ENCODE results near the gene PTPN13.

Gene PTPN13

DNA sequence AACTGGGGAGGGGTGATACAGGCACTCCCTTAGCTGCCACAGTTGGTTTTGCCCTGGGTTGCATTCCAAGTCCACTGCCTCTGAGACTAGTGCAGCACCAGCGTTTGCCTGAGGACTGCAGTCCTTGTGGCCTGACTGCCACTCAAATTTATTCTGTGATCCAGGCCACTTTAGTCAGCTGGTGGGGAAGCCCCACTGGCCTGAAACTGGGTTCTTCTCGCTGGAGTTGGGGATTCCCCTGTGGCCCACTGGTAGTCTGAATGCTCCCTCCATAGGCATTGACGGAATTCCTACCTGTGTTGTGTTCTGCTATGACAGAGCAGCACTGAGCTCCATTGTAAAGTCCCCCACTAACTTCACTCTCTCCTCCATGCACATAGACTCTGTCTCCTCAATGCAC lies 63.8 kb downstream of the PTPN13 start:
- DNase-seq (ENCODE audit: low read depth): no peak
- TF ChIP-seq, protein P1, sequence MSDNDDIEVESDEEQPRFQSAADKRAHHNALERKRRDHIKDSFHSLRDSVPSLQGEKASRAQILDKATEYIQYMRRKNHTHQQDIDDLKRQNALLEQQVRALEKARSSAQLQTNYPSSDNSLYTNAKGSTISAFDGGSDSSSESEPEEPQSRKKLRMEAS (IDR thresholded peaks at IDR 0.05; ENCODE audit: low read depth, low read length): no peak
- no peak for TF ChIP-seq POLR2A (IDR thresholded peaks at IDR 0.05; ENCODE audit: extremely low read depth, insufficient read length)
- TF ChIP-seq, protein P2, sequence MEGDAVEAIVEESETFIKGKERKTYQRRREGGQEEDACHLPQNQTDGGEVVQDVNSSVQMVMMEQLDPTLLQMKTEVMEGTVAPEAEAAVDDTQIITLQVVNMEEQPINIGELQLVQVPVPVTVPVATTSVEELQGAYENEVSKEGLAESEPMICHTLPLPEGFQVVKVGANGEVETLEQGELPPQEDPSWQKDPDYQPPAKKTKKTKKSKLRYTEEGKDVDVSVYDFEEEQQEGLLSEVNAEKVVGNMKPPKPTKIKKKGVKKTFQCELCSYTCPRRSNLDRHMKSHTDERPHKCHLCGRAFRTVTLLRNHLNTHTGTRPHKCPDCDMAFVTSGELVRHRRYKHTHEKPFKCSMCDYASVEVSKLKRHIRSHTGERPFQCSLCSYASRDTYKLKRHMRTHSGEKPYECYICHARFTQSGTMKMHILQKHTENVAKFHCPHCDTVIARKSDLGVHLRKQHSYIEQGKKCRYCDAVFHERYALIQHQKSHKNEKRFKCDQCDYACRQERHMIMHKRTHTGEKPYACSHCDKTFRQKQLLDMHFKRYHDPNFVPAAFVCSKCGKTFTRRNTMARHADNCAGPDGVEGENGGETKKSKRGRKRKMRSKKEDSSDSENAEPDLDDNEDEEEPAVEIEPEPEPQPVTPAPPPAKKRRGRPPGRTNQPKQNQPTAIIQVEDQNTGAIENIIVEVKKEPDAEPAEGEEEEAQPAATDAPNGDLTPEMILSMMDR (IDR thresholded peaks at IDR 0.05; ENCODE audit: low read depth, low read length): no peak
- TF ChIP-seq MYC (IDR thresholded peaks at IDR 0.05; ENCODE audit: low read depth, low read length): no peak
- no peak overlapping the region for H3K4me3 ChIP-seq (ENCODE audit: low read depth, low read length)

- no peak for DNase-seq (ENCODE audit: low read depth)
- TF ChIP-seq, protein P2 (IDR thresholded peaks at IDR 0.05; ENCODE audit: low read depth, low read length): no peak
Measured at GRCh38 chr4:86660401-86660800, 66.3 kb downstream of the PTPN13 start.

DNA sequence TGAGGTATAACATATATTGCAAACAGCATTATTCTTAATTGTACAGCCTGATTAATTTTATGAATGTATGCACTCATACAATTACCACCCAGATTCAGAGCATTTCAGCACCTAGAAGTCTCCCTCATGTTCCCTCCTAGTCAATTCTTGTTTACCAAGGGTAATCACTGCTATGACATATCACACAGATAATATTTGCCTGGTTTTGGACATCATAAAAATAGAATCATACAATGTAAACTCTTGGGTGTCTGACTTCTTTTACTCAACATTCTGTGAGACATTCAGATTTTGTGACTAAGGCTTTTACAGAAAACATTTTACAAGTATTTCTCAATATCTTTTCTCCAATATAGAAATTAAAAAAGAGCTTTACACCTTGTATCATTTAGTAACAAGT lies 66.9 kb downstream of the PTPN13 start:
- DNase-seq (ENCODE audit: low read depth): no peak
- H3K4me3 ChIP-seq (ENCODE audit: low read depth, low read length): no peak overlapping the region

More at GRCh38 chr4:86660401-86660800, 66.3 kb downstream of the PTPN13 start:
- H3K4me3 ChIP-seq (ENCODE audit: low read depth, low read length): no peak overlapping the region

DNA sequence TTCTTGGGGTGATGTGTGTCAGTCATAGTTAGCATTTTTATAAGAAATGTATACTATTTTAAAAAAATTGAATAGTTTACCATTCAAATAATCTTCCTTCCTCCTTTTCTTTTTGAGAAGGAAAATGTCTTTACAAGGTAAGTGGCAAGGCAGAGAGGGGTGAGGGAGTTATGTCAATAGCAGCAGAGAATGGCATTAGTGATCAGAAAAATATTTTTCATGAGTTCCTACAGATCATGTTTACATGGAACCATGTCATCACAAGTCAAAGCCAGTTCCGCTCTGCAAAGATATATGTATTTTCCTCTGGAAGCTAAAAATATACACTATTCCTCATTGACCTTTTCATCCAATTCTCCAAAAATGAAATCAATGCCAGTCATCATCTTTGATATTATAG lies 67.3 kb downstream of the PTPN13 start:
- H3K4me3 ChIP-seq (ENCODE audit: low read depth, low read length): no peak overlapping the region
- TF ChIP-seq POLR2A (IDR thresholded peaks at IDR 0.05; ENCODE audit: extremely low read depth, insufficient read length) (no peak), MYC (IDR thresholded peaks at IDR 0.05; ENCODE audit: low read depth, low read length) (no peak)
- TF ChIP-seq, protein P2 (IDR thresholded peaks at IDR 0.05; ENCODE audit: low read depth, low read length): no peak
- TF ChIP-seq, protein P1 (IDR thresholded peaks at IDR 0.05; ENCODE audit: low read depth, low read length): no peak
- DNase-seq (ENCODE audit: low read depth): no peak

More for the DNA sequence above, 66.9 kb downstream of the PTPN13 start:
- TF ChIP-seq MYC (IDR thresholded peaks at IDR 0.05; ENCODE audit: low read depth, low read length) (no peak), POLR2A (IDR thresholded peaks at IDR 0.05; ENCODE audit: extremely low read depth, insufficient read length) (no peak)
- TF ChIP-seq, protein P1 (IDR thresholded peaks at IDR 0.05; ENCODE audit: low read depth, low read length): no peak
- TF ChIP-seq, protein P2 (IDR thresholded peaks at IDR 0.05; ENCODE audit: low read depth, low read length): no peak

GRCh38 chr4:86664959-86665358 lies 70.8 kb downstream of the PTPN13 start:
- no peak for DNase-seq (ENCODE audit: low read depth)
- TF ChIP-seq, protein P1 (IDR thresholded peaks at IDR 0.05; ENCODE audit: low read depth, low read length): no peak
- TF ChIP-seq, protein P2 (IDR thresholded peaks at IDR 0.05; ENCODE audit: low read depth, low read length): no peak
- no peak for TF ChIP-seq POLR2A (IDR thresholded peaks at IDR 0.05; ENCODE audit: extremely low read depth, insufficient read length)
- TF ChIP-seq MYC (IDR thresholded peaks at IDR 0.05; ENCODE audit: low read depth, low read length): no peak
- H3K4me3 ChIP-seq (ENCODE audit: low read depth, low read length): no peak overlapping the region

DNA sequence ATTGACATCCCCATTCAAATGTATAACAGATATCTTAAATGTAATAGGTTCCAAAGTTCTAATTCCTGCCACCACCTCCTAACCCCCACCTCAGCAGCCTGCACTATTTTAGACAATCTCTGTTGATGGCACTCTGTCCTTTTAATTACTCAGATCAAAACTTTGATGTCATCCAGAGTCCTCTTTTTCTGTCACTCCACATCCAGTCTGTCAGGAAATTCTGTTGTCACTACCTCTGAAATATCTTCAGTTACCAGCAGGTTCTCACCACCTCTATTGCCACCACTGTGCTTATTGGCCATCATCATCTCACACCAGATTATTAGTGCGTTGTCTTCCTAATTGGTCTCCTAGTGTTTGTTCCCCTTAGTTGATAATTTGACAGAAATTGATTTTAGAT lies 76.2 kb downstream of the PTPN13 start:
- TF ChIP-seq, protein P2 (IDR thresholded peaks at IDR 0.05; ENCODE audit: low read depth, low read length): no peak
- no peak for TF ChIP-seq MYC (IDR thresholded peaks at IDR 0.05; ENCODE audit: low read depth, low read length)
- TF ChIP-seq POLR2A (IDR thresholded peaks at IDR 0.05; ENCODE audit: extremely low read depth, insufficient read length): no peak
- TF ChIP-seq, protein P1 (IDR thresholded peaks at IDR 0.05; ENCODE audit: low read depth, low read length): no peak
- no peak for DNase-seq (ENCODE audit: low read depth)
- H3K4me3 ChIP-seq (ENCODE audit: low read depth, low read length): no peak overlapping the region

Data from NB4 (cell line).